ENCODE data around the gene FBXL14. TPM values are rescaled to one million over a fixed set of nuclear protein-coding genes. Genes with fewer than 3 reads are reported as not detected.

Gene FBXL14
- total RNA-seq, 2 donors from 2014 or later, result 10.0 to 20.4 TPM

GRCh38 chr12:1533602-1534304, 60.6 kb downstream of the FBXL14 start:
- H3K27me3 ChIP-seq (ENCODE audit: control insufficient read depth, insufficient read depth, low read length, poor library complexity, severe bottlenecking), result peaks cover 84% of the 10 kb centered on the region
- peaks cover 84% of the 10 kb centered on the region for H3K27me3 Mint-ChIP-seq (ENCODE audit: insufficient read depth)

GRCh38 chr12:1533205-1533601, 61.2 kb downstream of the FBXL14 start:
- H3K9ac ChIP-seq (ENCODE audit: extremely low read depth, low read length, poor library complexity, severe bottlenecking), result no peak overlapping the region
- DNase-seq, result no peak
- H3K27me3 ChIP-seq (ENCODE audit: control insufficient read depth, insufficient read depth, low read length, poor library complexity, severe bottlenecking), result peaks cover 89% of the 10 kb centered on the region
- H3K4me1 ChIP-seq (ENCODE audit: control insufficient read depth, insufficient read depth, low read length), result no peaks in the 10 kb centered on the region
- no peak for TF ChIP-seq CTCF (conservative IDR thresholded peaks at IDR 0.05)
- no peaks in the 10 kb centered on the region for H3K9me3 Mint-ChIP-seq
- H3K27ac ChIP-seq (ENCODE audit: low read depth, low read length), result no peak overlapping the region
- peaks cover 85% of the 10 kb centered on the region for H3K27me3 Mint-ChIP-seq (ENCODE audit: insufficient read depth)
- no peaks in the 10 kb centered on the region for H3K36me3 ChIP-seq (ENCODE audit: control insufficient read depth, insufficient read depth, low read length)
- no peak overlapping the region for H3K27ac Mint-ChIP-seq
- WGBS, 2 experiments (ENCODE audit: insufficient coverage in 1 of 2, insufficient read length in 1 of 2), result 89 to 96% methylated on average over 8 to 9 of the region's 9 CpGs
- H3K36me3 Mint-ChIP-seq (ENCODE audit: low read depth), result no peaks in the 10 kb centered on the region
- H3K4me3 ChIP-seq (ENCODE audit: low read length), result no peak overlapping the region
- H3K4me1 Mint-ChIP-seq, result peaks cover 12% of the 10 kb centered on the region
- no peak overlapping the region for H3K4me3 Mint-ChIP-seq
- no peaks in the 10 kb centered on the region for H3K9me3 ChIP-seq (ENCODE audit: control insufficient read depth, low read length)

More at GRCh38 chr12:1533602-1534304, 60.6 kb downstream of the FBXL14 start:
- Histone ChIP-seq H3K9ac (ENCODE audit: extremely low read depth, low read length, poor library complexity, severe bottlenecking) (no peak overlapping the region), H3K4me3 (ENCODE audit: low read length) (no peak overlapping the region), H3K27ac (ENCODE audit: low read depth, low read length) (no peak overlapping the region), H3K4me1 (ENCODE audit: control insufficient read depth, insufficient read depth, low read length) (no peaks in the 10 kb centered on the region), H3K9me3 (ENCODE audit: control insufficient read depth, low read length) (no peaks in the 10 kb centered on the region), H3K36me3 (ENCODE audit: control insufficient read depth, insufficient read depth, low read length) (no peaks in the 10 kb centered on the region)
- H3K9me3 Mint-ChIP-seq, result no peaks in the 10 kb centered on the region
- peaks cover 11% of the 10 kb centered on the region for H3K4me1 Mint-ChIP-seq
- peak; percentile 47 for DNase-seq
- no peak overlapping the region for H3K27ac Mint-ChIP-seq
- TF ChIP-seq CTCF (conservative IDR thresholded peaks at IDR 0.05), result no peak
- 83 to 90% methylated on average over 10 to 16 of the region's 16 CpGs for WGBS, 2 experiments (ENCODE audit: insufficient coverage in 1 of 2, insufficient read length in 1 of 2)
- H3K36me3 Mint-ChIP-seq (ENCODE audit: low read depth), result no peaks in the 10 kb centered on the region
- H3K4me3 Mint-ChIP-seq, result no peak overlapping the region

GRCh38 chr12:1532375-1533165, 61.8 kb downstream of the FBXL14 start:
- no peaks in the 10 kb centered on the region for H3K9me3 Mint-ChIP-seq
- DNase-seq, result peak; percentile 36
- Histone ChIP-seq H3K36me3 (ENCODE audit: control insufficient read depth, insufficient read depth, low read length) (no peaks in the 10 kb centered on the region), H3K9me3 (ENCODE audit: control insufficient read depth, low read length) (no peaks in the 10 kb centered on the region), H3K27me3 (ENCODE audit: control insufficient read depth, insufficient read depth, low read length, poor library complexity, severe bottlenecking) (peaks cover 90% of the 10 kb centered on the region), H3K4me3 (ENCODE audit: low read length) (no peak overlapping the region), H3K27ac (ENCODE audit: low read depth, low read length) (no peak overlapping the region), H3K4me1 (ENCODE audit: control insufficient read depth, insufficient read depth, low read length) (no peaks in the 10 kb centered on the region), H3K9ac (ENCODE audit: extremely low read depth, low read length, poor library complexity, severe bottlenecking) (no peak overlapping the region)
- peaks cover 14% of the 10 kb centered on the region for H3K4me1 Mint-ChIP-seq
- H3K27ac Mint-ChIP-seq, result no peak overlapping the region
- WGBS, 2 experiments (ENCODE audit: insufficient coverage in 1 of 2, insufficient read length in 1 of 2), result 89 to 95% methylated on average over 8 to 11 of the region's 11 CpGs
- H3K27me3 Mint-ChIP-seq (ENCODE audit: insufficient read depth), result peaks cover 85% of the 10 kb centered on the region
- TF ChIP-seq CTCF (conservative IDR thresholded peaks at IDR 0.05), result no peak
- H3K36me3 Mint-ChIP-seq (ENCODE audit: low read depth), result no peaks in the 10 kb centered on the region
- H3K4me3 Mint-ChIP-seq, result no peak overlapping the region
